Keratinocyte (primary cell): Measurements from ENCODE around the gene OTOG. TPM values are rescaled to one million over a fixed set of nuclear protein-coding genes. Genes with fewer than 3 reads are reported as not detected.

ENCODE experiments used
- DNase-seq: peaks from one replicate; pipeline ENCODE4 v3.0.0-alpha.2; 2011; ENCODE audit warnings: low read depth, missing footprints, low spot score
- FAIRE-seq: peaks from 2 replicates; lab custom pipeline; 2011; peaks lifted over from hg19 to GRCh38; lab: Jason Lieb, UNC
- H2AFZ ChIP-seq: 2 replicates; pipeline ENCODE4 v1.6.0; 2012; ENCODE audit warnings: low read length, control low read depth, inconsistent platforms; ENCODE audit not compliant: control insufficient read depth
- H3K27ac ChIP-seq: 2 replicates; pipeline ENCODE4 v1.5.1; 2011; ENCODE audit warnings: low read length; ENCODE audit not compliant: control insufficient read depth, insufficient read depth
- H3K27me3 ChIP-seq: 3 replicates; pipeline ENCODE4 v1.6.0; 2011; ENCODE audit warnings: low read length; ENCODE audit not compliant: control insufficient read depth, insufficient read depth; ENCODE audit errors: extremely low read depth
- H3K36me3 ChIP-seq, 2 experiments: 2 replicates in 1 of 2; 3 replicates in 1 of 2; pipeline ENCODE4 v1.5.1; 2011; ENCODE audit warnings: low read length in 2 of 2, mild to moderate bottlenecking in 1 of 2; ENCODE audit not compliant: control insufficient read depth in 2 of 2, insufficient read depth in 2 of 2; ENCODE audit errors: extremely low read depth in 1 of 2
- H3K4me1 ChIP-seq: 3 replicates; pipeline ENCODE4 v1.5.1; 2011; ENCODE audit warnings: low read length; ENCODE audit not compliant: control insufficient read depth, insufficient read depth; ENCODE audit errors: extremely low read depth
- H3K4me2 ChIP-seq: 3 replicates; pipeline ENCODE4 v1.6.0; 2011; ENCODE audit warnings: low read depth, low read length; ENCODE audit not compliant: control insufficient read depth, insufficient read depth; ENCODE audit errors: extremely low read depth
- H3K4me3 ChIP-seq, 3 experiments: fragments of 200-600 bp in 1 of 3; sonication (generic) in 1 of 3; 2 replicates in 2 of 3; 3 replicates in 1 of 3; pipeline ENCODE4 v1.5.1; 2011 to 2016; ENCODE audit warnings: low read length in 3 of 3, mild to moderate bottlenecking in 3 of 3, control low read depth in 2 of 3, inconsistent platforms in 1 of 3, low read depth in 1 of 3, mixed read lengths in 1 of 3, mixed run types in 1 of 3, moderate library complexity in 1 of 3; ENCODE audit not compliant: control insufficient read depth in 2 of 3, insufficient read depth in 2 of 3; ENCODE audit errors: extremely low read depth in 1 of 3
- H3K79me2 ChIP-seq: 2 replicates; pipeline ENCODE4 v1.6.0; 2012; ENCODE audit warnings: low read length; ENCODE audit not compliant: control insufficient read depth, insufficient read depth
- H3K9ac ChIP-seq: 3 replicates; pipeline ENCODE4 v1.6.0; 2011; ENCODE audit warnings: low read length; ENCODE audit not compliant: control insufficient read depth, insufficient read depth; ENCODE audit errors: extremely low read depth
- H3K9me1 ChIP-seq: 3 replicates; pipeline ENCODE4 v1.6.0; 2011; ENCODE audit warnings: low read length; ENCODE audit not compliant: control insufficient read depth, insufficient read depth; ENCODE audit errors: extremely low read depth
- H3K9me3 ChIP-seq: 2 replicates; pipeline ENCODE4 v1.5.1; 2012; ENCODE audit warnings: low read depth, low read length; ENCODE audit not compliant: control insufficient read depth
- H4K20me1 ChIP-seq: 3 replicates; pipeline ENCODE4 v1.6.0; 2011; ENCODE audit warnings: low read length; ENCODE audit not compliant: control insufficient read depth, insufficient read depth; ENCODE audit errors: extremely low read depth
- CTCF ChIP-seq, 3 experiments: IDR thresholded peaks in 1 of 3; conservative IDR thresholded peaks in 1 of 3; optimal IDR thresholded peaks in 1 of 3; 2 replicates in 2 of 3; 3 replicates in 1 of 3; pipeline versions ENCODE3 to v1.5.1; 2011; ENCODE audit warnings: low read length in 3 of 3, mild to moderate bottlenecking in 3 of 3, moderate library complexity in 2 of 3, control low read depth in 1 of 3, inconsistent platforms in 1 of 3; ENCODE audit not compliant: insufficient read depth in 2 of 3; ENCODE audit errors: extremely low read depth in 1 of 3
- EZH2 ChIP-seq: IDR thresholded peaks from one replicate; pipeline ENCODE4 v1.6.1; 2012; ENCODE audit warnings: inconsistent platforms, mild to moderate bottlenecking, low read length, moderate library complexity
- dilution Hi-C: fragments of 300-500 bp; cut with MboI; formaldehyde crosslinking; loops from one replicate; pipeline ENCODE4 v1.7.0; 2020; ENCODE audit warnings: low sequenced_read_pairs; ENCODE audit not compliant: extremely low pct_ligation_motif_present
- polyA plus RNA-seq, 5 experiments: library from polyadenylated mRNA; depleted of rRNA in 3 of 5; stranded (reverse) in 3 of 5; stranded (forward) in 1 of 5; unstranded in 1 of 5; fragments of >200 nt; gene quantifications; 1 replicate in 1 of 5; 2 replicates in 3 of 5; 3 replicates in 1 of 5; pipeline versions ENCODE4 v1.2.1 to v1.2.3, GENCODE V29; 2011 to 2012; ENCODE audit warnings: missing spikeins in 2 of 5, low read depth in 1 of 5, low replicate concordance in 1 of 5

The OTOG gene
- polyA plus RNA-seq, 1 donor (not counting 4 experiments of a cell fraction or from before 2014, with no cell fraction given) = not detected

GRCh38 chr11:17521106-17521900 is 25.8 kb upstream of the OTOG start:
- peaks cover 6% of the 10 kb centered on the region for H3K27me3 ChIP-seq
- H3K4me1 ChIP-seq = no peaks in the 10 kb centered on the region
- H3K4me3 ChIP-seq = no peak overlapping the region
- H3K9ac ChIP-seq = no peak overlapping the region
- no peak overlapping the region for H3K27ac ChIP-seq
- TF ChIP-seq CTCF (optimal IDR thresholded peaks at IDR 0.05 in 1 of 3, IDR thresholded peaks at IDR 0.05 in 1 of 3, conservative IDR thresholded peaks at IDR 0.05 in 1 of 3; ENCODE audit: extremely low read depth in 1 of 3, insufficient read depth in 2 of 3, low read length in 3 of 3) = no peak
- no peak for TF ChIP-seq EZH2
- no peaks in the 10 kb centered on the region for H3K36me3 ChIP-seq
- H3K9me3 ChIP-seq = no peaks in the 10 kb centered on the region
- DNase-seq (no peak), FAIRE-seq (no peak)
- no peaks in the 10 kb centered on the region for H3K9me1 ChIP-seq
- H3K79me2 ChIP-seq = no peaks in the 10 kb centered on the region
- H3K4me2 ChIP-seq = no peak overlapping the region
- no peak overlapping the region for H2AFZ ChIP-seq
- dilution Hi-C loops = no loop called here
- H4K20me1 ChIP-seq = no peaks in the 10 kb centered on the region

DNA sequence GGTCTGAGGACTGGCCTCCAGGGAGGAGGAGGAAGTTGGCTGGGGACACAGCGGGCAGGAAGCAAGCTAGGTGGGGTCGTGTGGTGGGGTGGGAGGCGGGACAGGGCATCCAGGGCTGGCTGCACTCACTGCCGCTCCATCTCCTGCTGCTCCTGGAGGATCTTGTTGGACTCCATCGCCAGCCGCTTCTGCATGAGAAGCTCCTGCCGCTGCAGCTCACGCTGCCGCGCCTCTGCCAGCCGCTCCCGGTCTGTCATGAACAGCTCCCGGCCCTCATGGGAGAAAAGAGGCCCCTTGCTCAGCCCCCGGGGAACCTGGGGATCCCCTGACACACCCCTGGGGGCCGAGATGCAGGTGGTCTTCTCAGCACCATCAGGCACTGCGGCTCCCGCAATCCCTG is 24.4 kb upstream of the OTOG start:
- Histone ChIP-seq H3K9me3 (no peaks in the 10 kb centered on the region), H3K4me3 (no peak overlapping the region), H3K9ac (no peak overlapping the region), H4K20me1 (no peaks in the 10 kb centered on the region), H3K79me2 (no peaks in the 10 kb centered on the region), H2AFZ (no peak overlapping the region), H3K27me3 (no peaks in the 10 kb centered on the region), H3K9me1 (no peaks in the 10 kb centered on the region), H3K36me3 (no peaks in the 10 kb centered on the region), H3K4me1 (no peaks in the 10 kb centered on the region), H3K4me2 (no peak overlapping the region), H3K27ac (no peak overlapping the region)
- no peak for TF ChIP-seq EZH2
- TF ChIP-seq CTCF (optimal IDR thresholded peaks at IDR 0.05 in 1 of 3, IDR thresholded peaks at IDR 0.05 in 1 of 3, conservative IDR thresholded peaks at IDR 0.05 in 1 of 3; ENCODE audit: extremely low read depth in 1 of 3, insufficient read depth in 2 of 3, low read length in 3 of 3) = no peak
- FAIRE-seq (no peak), DNase-seq (no peak)
- dilution Hi-C loops = no loop called here
